IPS-20b (cell line): ENCODE measurements around the gene SKIC2.
A peak's percentile ranks its signal among the peaks of the same experiment; 100 is the strongest.

Source experiments
- H3K27ac ChIP-seq: one replicate; pipeline ENCODE4 v1.5.1; 2013; ENCODE audit warnings: low read length
- H3K27me3 ChIP-seq: 2 replicates; pipeline ENCODE4 v1.6.1; 2013; ENCODE audit warnings: mild to moderate bottlenecking, low read length, inconsistent platforms; ENCODE audit not compliant: insufficient read depth
- H3K36me3 ChIP-seq: 2 replicates; pipeline ENCODE4 v1.6.1; 2013; ENCODE audit warnings: low read depth, mild to moderate bottlenecking, inconsistent platforms, low read length, moderate library complexity; ENCODE audit not compliant: insufficient read depth
- H3K4me1 ChIP-seq: 2 replicates; pipeline ENCODE4 v1.6.1; 2013; ENCODE audit warnings: mild to moderate bottlenecking, control low read depth, inconsistent platforms, low read length, moderate library complexity; ENCODE audit not compliant: insufficient read depth
- H3K4me3 ChIP-seq: 2 replicates; pipeline ENCODE4 v1.5.1; 2013; ENCODE audit warnings: mild to moderate bottlenecking, low read length, inconsistent platforms
- H3K9ac ChIP-seq: 2 replicates; pipeline ENCODE4 v1.6.1; 2013; ENCODE audit warnings: low read depth, mild to moderate bottlenecking, inconsistent platforms, low read length, moderate library complexity
- H3K9me3 ChIP-seq: 2 replicates; pipeline ENCODE4 v1.6.1; 2013; ENCODE audit warnings: mild to moderate bottlenecking, low read depth, low read length, inconsistent platforms; ENCODE audit not compliant: insufficient read depth

Gene SKIC2

DNA sequence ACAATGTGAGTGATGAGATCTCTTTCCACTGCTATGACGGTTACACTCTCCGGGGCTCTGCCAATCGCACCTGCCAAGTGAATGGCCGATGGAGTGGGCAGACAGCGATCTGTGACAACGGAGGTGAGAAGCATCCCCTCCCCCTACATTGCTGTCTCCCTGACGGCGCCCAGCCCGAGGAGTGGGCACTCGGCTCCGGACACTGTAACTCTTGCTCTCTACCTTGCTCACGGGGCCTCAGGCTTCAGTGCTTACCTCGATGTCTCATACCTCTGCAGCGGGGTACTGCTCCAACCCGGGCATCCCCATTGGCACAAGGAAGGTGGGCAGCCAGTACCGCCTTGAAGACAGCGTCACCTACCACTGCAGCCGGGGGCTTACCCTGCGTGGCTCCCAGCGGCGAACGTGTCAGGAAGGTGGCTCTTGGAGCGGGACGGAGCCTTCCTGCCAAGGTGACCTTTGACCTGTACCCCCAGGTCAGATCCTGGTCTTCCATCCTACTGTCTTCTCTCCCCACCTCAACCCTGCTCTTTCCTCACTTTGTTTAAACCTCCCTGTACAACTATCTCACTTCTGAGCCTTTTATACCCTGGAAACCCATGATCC, 11.8 kb upstream of the SKIC2 start:
- H3K27ac ChIP-seq: no peak overlapping the region
- H3K36me3 ChIP-seq: peaks cover 15% of the 10 kb centered on the region
- no peak overlapping the region for H3K9ac ChIP-seq
- H3K4me3 ChIP-seq: no peak overlapping the region
- no peaks in the 10 kb centered on the region for H3K4me1 ChIP-seq
- H3K9me3 ChIP-seq: no peaks in the 10 kb centered on the region
- peaks cover 42% of the 10 kb centered on the region for H3K27me3 ChIP-seq

DNA sequence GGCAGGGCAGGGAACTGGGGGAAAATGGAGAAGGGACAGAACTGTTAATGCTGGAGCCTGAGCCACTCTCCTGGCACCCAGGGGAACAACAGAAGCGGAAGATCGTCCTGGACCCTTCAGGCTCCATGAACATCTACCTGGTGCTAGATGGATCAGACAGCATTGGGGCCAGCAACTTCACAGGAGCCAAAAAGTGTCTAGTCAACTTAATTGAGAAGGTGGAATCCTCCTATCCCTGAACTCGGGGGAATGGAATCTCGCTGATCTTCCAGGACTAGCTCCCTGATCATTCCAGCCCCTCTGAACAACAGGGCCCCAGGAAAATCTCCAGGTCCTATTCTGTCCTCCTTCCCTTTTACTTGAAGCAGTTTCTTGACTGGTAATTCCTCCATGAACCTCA, 11.1 kb upstream of the SKIC2 start:
- H3K27ac ChIP-seq: no peak overlapping the region

DNA sequence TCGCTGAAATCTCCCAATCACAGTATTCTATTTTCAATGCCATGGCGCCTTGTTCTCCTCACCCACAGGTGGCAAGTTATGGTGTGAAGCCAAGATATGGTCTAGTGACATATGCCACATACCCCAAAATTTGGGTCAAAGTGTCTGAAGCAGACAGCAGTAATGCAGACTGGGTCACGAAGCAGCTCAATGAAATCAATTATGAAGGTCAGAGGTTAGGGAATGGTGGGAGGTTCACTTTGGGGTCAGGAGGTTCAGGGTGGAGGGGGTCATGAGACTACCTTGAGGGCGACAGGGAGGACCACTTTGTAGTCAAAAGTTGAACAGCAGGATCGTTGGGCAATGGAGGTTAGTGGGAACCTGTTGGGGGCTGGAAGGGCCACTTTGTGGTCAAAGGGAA, 10.7 kb upstream of the SKIC2 start:
- Histone ChIP-seq H3K27ac (no peak overlapping the region), H3K9me3 (no peaks in the 10 kb centered on the region)

More for the DNA sequence above, 11.1 kb upstream of the SKIC2 start:
- no peaks in the 10 kb centered on the region for H3K4me1 ChIP-seq
- H3K27me3 ChIP-seq: peaks cover 37% of the 10 kb centered on the region
- no peak overlapping the region for H3K4me3 ChIP-seq
- H3K9ac ChIP-seq: no peak overlapping the region
- no peaks in the 10 kb centered on the region for H3K9me3 ChIP-seq
- peaks cover 22% of the 10 kb centered on the region for H3K36me3 ChIP-seq

DNA sequence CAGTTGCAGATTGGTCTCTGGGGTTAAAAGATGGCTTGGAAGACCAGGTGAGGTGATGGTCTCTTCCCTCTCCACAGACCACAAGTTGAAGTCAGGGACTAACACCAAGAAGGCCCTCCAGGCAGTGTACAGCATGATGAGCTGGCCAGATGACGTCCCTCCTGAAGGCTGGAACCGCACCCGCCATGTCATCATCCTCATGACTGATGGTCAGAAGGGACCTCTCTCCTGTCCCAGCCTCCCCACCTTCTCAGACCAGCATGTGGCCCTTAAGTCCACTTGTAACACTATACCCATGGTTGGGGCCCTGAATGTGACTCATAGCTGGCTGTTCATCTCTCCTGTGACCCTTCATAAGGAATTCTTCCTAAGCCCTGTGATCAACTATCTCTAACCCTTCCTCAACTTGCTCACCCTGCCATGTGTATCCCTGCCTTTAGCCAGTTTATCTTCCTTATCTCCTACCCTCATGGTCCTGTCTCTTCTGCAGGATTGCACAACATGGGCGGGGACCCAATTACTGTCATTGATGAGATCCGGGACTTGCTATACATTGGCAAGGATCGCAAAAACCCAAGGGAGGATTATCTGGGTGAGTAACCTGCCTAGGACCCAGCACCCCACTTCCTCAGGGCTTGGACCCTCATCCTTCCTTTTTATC, 10.1 kb upstream of the SKIC2 start:
- Histone ChIP-seq H3K9ac (no peak overlapping the region), H3K36me3 (peaks cover 32% of the 10 kb centered on the region), H3K27me3 (peaks cover 31% of the 10 kb centered on the region), H3K27ac (no peak overlapping the region), H3K4me3 (no peak overlapping the region), H3K4me1 (no peaks in the 10 kb centered on the region), H3K9me3 (no peaks in the 10 kb centered on the region)

More for the DNA sequence above, 10.7 kb upstream of the SKIC2 start:
- H3K9ac ChIP-seq: no peak overlapping the region
- H3K27me3 ChIP-seq: peaks cover 32% of the 10 kb centered on the region
- H3K4me1 ChIP-seq: no peaks in the 10 kb centered on the region
- H3K4me3 ChIP-seq: no peak overlapping the region
- H3K36me3 ChIP-seq: peaks cover 26% of the 10 kb centered on the region

DNA sequence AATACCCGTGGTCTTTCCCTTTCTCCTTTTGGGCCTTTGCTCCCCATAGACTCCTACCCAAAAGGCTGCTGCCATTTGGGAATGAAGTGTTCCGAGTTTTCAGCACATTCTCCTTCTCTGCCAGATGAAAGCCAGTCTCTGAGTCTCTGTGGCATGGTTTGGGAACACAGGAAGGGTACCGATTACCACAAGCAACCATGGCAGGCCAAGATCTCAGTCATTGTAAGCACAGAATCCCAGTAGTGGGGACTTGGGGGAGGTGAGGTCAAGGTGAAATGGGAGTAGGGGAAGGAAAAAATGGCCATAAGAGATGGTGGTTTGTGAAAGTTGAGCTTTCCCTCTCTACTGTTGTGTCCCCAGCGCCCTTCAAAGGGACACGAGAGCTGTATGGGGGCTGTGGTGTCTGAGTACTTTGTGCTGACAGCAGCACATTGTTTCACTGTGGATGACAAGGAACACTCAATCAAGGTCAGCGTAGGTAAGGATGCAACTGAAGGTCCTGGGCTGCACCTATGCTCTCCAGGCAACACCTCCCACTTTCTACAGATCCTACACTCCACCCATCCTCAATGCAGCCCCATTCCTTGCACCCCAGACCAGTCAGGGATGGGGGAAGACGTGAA, 8.9 kb upstream of the SKIC2 start:
- Histone ChIP-seq H3K27ac (no peak overlapping the region), H3K36me3 (peaks cover 44% of the 10 kb centered on the region), H3K27me3 (peaks cover 26% of the 10 kb centered on the region), H3K9me3 (no peaks in the 10 kb centered on the region), H3K9ac (no peak overlapping the region), H3K4me1 (no peaks in the 10 kb centered on the region), H3K4me3 (no peak overlapping the region)

DNA sequence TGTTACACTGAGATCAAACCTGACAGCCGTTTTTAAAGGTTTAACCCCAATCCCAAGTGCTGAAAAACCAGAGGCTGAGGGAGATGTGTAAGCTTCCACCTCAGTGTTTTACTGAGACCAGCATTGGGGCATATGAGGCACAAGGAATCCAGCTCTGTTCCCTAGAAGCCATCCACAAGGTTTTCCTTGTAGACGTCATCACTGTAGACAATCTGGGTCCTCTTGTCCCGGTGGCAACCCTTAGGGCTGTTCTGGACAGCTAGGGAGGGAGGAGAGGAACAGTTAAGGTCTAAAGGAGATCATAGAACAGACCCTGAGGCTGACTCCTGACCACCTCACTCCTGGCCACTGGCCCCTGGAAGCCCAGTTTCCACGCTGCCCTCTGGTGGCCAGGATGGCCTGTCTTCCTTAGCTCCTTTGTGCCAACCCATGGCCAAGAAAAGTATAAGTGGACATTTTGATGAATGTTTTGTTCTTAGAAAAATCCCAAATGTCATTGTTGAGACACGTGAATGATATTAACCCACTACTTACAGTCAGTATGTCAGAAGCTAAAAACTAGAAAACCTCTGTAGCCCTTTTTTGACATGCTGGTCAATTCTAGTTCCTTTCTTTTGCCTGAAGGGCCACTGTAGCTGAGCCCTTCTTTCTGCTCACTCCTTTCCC, 6.7 kb upstream of the SKIC2 start:
- Histone ChIP-seq H3K4me3 (no peak overlapping the region), H3K27me3 (peaks cover 11% of the 10 kb centered on the region; the same call in 1 of the 2 replicates), H3K4me1 (no peaks in the 10 kb centered on the region), H3K27ac (no peak overlapping the region), H3K9ac (no peak overlapping the region), H3K9me3 (no peaks in the 10 kb centered on the region), H3K36me3 (peaks cover 63% of the 10 kb centered on the region)

DNA sequence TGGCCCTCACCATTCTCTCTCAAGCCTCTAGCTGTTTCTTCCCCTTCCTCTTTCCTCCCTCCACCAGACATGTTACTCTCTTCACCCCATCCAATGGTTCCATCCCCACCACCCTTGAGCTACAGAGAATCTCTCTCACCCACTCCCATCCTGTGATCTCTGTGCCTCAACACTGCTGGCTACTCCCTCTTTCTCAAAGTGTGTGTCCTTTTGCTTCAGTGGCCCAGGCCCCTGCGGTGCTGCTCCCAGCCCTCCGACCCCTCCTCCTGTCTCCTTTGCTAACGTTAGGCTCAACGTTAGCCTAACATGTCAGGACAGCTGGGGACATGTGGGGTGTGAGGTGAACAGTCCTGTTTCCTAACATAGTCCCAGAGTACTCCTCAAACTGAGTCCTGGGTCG, 6.1 kb upstream of the SKIC2 start:
- H3K36me3 ChIP-seq: peaks cover 66% of the 10 kb centered on the region
- H3K4me1 ChIP-seq: peaks cover 2% of the 10 kb centered on the region; the same call in 1 of the 2 replicates
- H3K9me3 ChIP-seq: no peaks in the 10 kb centered on the region
- no peak overlapping the region for H3K27ac ChIP-seq
- H3K9ac ChIP-seq: no peak overlapping the region
- H3K27me3 ChIP-seq: peaks cover 5% of the 10 kb centered on the region; the same call in 1 of the 2 replicates
- no peak overlapping the region for H3K4me3 ChIP-seq

DNA sequence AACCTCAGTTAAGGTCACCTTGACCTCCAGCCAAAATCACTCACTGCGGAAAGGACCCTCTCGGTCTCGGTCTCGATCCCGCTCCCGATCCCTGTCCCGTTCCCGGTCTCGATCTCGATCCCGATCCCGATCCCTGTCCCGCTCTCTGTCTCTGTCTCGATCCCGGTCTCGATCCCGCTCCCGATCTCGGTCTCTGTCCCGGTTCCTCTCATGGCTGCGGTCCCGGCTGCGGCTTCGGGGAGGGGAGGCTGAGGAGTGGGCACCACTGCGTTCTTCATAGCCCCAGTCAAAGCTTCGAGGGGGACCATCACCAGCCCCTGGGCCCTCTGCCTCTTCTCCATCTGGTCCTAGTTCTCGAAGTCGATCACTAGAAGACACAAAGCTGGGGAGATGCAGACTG, 4.5 kb upstream of the SKIC2 start:
- Histone ChIP-seq H3K4me3 (no peak overlapping the region), H3K9ac (no peak overlapping the region), H3K4me1 (peaks cover 5% of the 10 kb centered on the region; the same call in 1 of the 2 replicates), H3K9me3 (no peaks in the 10 kb centered on the region), H3K36me3 (peaks cover 66% of the 10 kb centered on the region), H3K27ac (no peak overlapping the region), H3K27me3 (no peaks in the 10 kb centered on the region)

DNA sequence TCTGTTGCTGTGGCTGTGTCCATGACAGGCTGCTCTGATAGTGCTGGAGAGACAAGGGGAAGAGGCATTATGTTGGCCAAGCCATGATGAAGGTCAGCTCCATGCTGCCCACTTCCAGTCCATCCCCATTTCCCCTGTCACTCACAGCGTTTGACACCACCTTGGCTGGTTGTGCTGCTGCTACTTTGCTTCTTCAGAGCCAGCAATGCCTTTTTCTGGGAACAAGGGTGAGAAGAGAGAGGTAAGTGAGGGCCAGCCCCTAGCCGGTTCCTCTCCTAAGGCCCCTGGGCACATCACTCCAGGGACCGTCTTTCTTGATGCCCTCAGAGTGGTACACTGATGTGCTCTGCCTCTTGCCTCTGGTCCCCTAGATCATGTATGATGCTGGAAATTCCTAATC, 2.2 kb upstream of the SKIC2 start:
- H3K36me3 ChIP-seq: peaks cover 72% of the 10 kb centered on the region
- H3K27me3 ChIP-seq: no peaks in the 10 kb centered on the region

DNA sequence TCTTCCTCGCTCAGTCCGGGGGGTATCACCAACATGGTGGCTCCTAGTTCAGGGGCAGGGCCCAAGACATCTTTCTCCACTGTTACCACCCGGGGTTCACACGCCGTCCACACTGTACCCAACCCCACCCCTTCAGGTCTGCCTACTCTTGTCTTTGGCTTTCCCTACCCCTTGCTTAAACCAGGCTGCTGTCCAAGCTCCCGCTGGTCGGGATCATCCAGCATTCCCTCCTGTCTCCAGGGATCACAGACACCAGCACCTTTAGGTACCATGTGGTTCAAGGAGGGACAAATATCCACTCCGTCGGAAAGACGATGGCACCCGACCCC, 599 bp upstream of the SKIC2 start:
- Histone ChIP-seq H3K36me3 (peaks cover 71% of the 10 kb centered on the region), H3K9ac (peak overlapping the region; percentile 90), H3K4me3 (peak overlapping the region; percentile 90), H3K4me1 (peaks cover 10% of the 10 kb centered on the region; the same call in 1 of the 2 replicates), H3K9me3 (no peaks in the 10 kb centered on the region), H3K27me3 (no peaks in the 10 kb centered on the region), H3K27ac (no peak overlapping the region)

More for the DNA sequence above, 2.2 kb upstream of the SKIC2 start:
- H3K4me1 ChIP-seq: peaks cover 10% of the 10 kb centered on the region; the same call in 1 of the 2 replicates
- H3K27ac ChIP-seq: no peak overlapping the region
- H3K9me3 ChIP-seq: no peaks in the 10 kb centered on the region
- no peak overlapping the region for H3K4me3 ChIP-seq
- H3K9ac ChIP-seq: no peak overlapping the region

DNA sequence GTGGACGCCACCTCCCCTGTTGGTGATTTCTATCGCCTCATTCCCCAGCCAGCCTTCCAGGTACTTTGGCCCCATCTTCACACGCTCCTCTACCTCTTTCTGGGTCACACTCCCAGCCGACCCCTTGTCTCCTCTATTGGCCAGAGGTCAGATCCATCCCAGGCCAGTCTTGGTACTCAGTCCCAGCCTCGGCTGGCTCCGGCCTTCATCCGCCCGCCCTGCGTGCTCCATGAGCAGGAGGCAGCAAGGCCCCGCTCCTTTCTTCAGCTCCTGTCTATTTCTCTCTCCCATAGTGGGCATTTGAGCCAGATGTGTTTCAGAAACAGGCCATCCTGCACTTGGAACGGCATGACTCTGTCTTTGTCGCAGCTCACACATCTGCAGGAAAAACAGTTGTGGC, 2.6 kb downstream of the SKIC2 start:
- peaks cover 10% of the 10 kb centered on the region; the same call in 1 of the 2 replicates for H3K4me1 ChIP-seq
- no peak overlapping the region for H3K9ac ChIP-seq
- H3K4me3 ChIP-seq: no peak overlapping the region
- no peaks in the 10 kb centered on the region for H3K27me3 ChIP-seq
- peaks cover 72% of the 10 kb centered on the region for H3K36me3 ChIP-seq
- no peak overlapping the region for H3K27ac ChIP-seq
- H3K9me3 ChIP-seq: no peaks in the 10 kb centered on the region
